T-helper 1 cell treated with Interleukin-12 subunit alpha and Interleukin-12 subunit beta and Interleukin-4 antibody, amounts not matched to agents 30 ng/mL and 1 ng/mL, for 36 hours (primary cell): ENCODE results near the gene SIGLEC15. TPM values are rescaled to one million over a fixed set of nuclear protein-coding genes. Genes with fewer than 3 reads are reported as not detected.
"Not testable (repeated sequence)": the region's sequence is repeated elsewhere in the genome, so short reads cannot be mapped to it uniquely, and the experiment has no call there.

Experiments
- intact Hi-C: fragments of 100-400 bp; cut with micrococcal nuclease; formaldehyde crosslinking; loops from one replicate; pipeline ENCODE4 v1.15.1; 2024
- total RNA-seq: library from RNA; stranded (reverse); gene quantifications from 2 replicates; pipeline ENCODE4 v1.2.3, GENCODE V29; 2022

SIGLEC15 gene, protein sequence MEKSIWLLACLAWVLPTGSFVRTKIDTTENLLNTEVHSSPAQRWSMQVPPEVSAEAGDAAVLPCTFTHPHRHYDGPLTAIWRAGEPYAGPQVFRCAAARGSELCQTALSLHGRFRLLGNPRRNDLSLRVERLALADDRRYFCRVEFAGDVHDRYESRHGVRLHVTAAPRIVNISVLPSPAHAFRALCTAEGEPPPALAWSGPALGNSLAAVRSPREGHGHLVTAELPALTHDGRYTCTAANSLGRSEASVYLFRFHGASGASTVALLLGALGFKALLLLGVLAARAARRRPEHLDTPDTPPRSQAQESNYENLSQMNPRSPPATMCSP
- total RNA-seq = not detected in 2 replicates

- intact Hi-C loops = no loop called here
Observed at GRCh38 chr18:45825258-45826044, at the start of gene SIGLEC15. Gene SIGLEC15, plus strand, starts transcription at chr18:45825675. Its CDS starts 54 bp downstream, at chr18:45825729.

DNA sequence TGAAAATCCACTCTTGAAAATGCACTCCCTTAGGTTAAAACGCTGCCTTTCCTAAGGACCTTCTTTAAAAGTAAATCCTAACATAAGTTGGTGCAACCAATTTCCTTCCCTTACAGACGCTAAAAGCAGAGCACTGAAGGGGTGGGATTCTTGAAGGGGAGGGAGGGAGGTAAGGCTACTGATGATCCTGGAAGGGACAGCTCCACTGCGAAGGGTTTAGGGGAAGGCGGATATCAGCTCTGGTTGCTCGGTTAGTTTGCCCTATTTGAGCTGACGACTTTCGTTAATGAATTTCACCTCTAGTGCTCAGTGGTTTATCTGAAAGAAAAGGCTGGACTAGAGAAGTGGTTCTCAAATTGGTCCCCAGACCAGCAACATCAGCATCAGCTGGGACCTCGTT lies 49.7 kb upstream of the SIGLEC15 start:
- intact Hi-C loops = no loop called here

GRCh38 chr18:45777393-45777792 lies 48.1 kb upstream of the SIGLEC15 start:
- intact Hi-C loops = no loop called here

- intact Hi-C loops = no loop called here
Observed at GRCh38 chr18:45780568-45780967, 44.9 kb upstream of the SIGLEC15 start.

GRCh38 chr18:45782662-45783061 lies 42.8 kb upstream of the SIGLEC15 start:
- intact Hi-C loops = no loop called here

DNA sequence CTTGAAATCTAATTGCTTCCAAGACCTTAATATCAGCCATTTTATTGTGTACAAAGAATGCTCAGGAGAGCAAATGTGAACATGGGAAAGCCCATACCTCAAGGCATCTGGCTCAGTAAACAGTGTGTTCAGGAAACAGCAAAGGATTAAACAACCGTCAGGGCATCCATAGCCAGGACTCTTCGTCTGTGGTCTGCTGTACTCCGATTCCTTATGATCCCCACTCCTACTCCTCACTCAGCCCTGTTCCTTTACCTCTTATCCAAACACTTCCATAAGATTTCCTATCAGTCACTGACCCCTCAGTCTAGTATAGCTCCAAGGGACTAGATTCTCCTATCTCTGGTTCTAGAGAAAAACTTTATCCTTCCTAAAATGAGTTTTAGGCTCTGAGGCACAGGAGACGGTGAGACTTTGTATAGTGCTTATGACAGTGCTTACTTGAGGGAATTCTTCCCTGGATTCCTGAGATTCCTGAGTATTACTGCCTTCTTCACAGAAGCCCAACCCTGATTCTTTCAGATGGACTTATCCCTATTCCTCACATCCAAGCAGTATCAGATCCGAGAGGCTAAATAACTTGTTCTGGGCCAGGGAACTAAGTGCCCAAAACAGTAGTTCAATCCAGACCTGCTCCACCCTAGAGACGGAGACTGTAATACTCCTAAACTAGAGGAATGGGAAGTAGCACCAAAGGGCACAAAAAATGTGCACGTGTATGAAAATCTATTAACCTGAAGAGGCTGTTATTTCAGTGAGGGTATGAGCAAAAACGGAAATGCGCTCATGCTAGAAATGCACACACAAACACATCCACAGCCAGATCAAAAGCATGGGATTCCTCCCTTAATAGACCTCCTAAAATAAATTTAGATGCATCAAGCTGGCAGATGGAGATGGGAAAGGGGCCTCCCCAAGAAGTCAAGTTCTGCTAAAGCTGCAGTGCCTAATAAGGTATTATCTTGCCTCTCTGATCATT lies 42.1 kb upstream of the SIGLEC15 start:
- intact Hi-C loops = no loop called here

DNA sequence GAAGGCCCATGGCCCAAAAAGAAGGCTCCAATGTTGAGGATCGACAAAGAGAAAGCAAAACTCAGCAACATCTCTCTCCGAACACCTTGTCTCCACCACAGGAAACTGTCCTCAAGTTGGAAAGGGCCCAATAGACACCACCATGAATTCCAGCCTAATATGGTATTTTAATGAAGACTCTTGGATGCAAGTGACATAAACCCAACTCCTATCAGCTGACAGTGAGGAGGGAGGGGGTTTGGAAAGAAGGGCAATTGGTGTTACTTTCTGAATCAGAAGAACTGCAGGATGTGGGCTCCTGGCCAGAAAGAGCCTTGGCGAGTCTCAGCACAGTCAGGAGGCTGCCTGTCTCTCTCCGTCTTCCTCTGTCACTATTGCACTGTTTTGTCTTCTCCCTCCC lies 40.3 kb upstream of the SIGLEC15 start:
- intact Hi-C loops = no loop called here

- intact Hi-C loops = no loop called here
Observed at GRCh38 chr18:45786941-45787340, 38.5 kb upstream of the SIGLEC15 start.

DNA sequence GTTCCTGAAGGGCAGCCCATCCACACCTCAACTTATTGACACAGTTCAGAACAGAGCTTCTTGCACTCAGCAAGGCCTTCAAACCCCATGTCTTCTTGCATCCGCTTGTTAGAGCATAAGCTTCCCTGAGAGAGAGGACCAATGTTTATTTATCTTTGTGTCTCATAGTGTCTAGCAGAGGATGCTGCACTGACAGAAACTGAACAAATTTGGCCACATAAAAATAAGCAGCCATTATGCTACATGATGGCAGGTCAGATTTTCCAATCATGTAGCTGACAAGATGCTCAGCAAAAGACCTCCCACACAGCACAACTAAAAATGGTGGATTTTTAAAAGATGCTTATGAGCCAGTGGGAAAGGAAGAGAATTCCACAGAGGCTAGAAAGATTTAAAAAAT lies 38.1 kb upstream of the SIGLEC15 start:
- intact Hi-C loops = no loop called here

GRCh38 chr18:45788861-45789260 lies 36.6 kb upstream of the SIGLEC15 start:
- intact Hi-C loops = no loop called here

DNA sequence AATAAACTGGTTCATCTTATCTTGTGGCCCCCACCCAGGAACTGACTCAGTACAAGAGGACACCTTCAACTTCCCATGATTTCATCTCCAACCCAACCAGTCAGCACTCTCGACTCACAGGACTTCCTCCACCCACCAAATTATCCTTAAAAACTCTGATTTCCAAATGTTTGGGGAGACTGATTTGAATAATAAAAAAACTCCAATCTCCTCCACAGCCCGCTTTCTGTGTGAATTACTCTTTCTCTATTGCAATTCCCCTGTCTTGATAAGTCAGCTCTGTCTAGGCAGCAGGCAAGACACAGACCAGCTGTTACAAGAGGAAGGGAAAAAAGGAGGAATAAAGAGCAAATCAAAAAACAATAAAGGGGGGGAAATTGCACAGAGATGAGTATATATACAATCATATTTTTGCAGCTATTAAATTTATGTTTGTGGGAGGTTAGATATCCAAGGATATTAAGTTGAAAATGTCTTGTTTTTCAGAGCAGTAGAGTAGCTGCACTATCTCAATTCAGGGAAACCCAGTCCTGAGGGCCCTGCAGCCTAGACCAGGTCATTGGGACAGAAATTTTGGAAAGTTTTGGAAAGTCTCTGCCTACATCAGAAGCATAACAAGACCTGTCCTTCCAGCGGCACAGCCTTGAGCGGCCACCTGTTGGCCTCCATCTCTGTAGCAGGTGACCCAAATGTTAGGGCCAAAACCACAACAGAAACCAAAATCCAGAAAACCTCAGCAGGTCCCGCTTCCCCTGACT lies 32.8 kb upstream of the SIGLEC15 start:
- intact Hi-C loops = no loop called here

- intact Hi-C loops = no loop called here
Observed at GRCh38 chr18:45793264-45793965, 32.1 kb upstream of the SIGLEC15 start.

GRCh38 chr18:45801416-45802004 lies 24.0 kb upstream of the SIGLEC15 start:
- intact Hi-C loops = no loop called here

GRCh38 chr18:45802814-45803492 lies 22.5 kb upstream of the SIGLEC15 start:
- intact Hi-C loops = no loop called here

GRCh38 chr18:45805551-45805950 lies 19.9 kb upstream of the SIGLEC15 start:
- intact Hi-C loops = no loop called here

DNA sequence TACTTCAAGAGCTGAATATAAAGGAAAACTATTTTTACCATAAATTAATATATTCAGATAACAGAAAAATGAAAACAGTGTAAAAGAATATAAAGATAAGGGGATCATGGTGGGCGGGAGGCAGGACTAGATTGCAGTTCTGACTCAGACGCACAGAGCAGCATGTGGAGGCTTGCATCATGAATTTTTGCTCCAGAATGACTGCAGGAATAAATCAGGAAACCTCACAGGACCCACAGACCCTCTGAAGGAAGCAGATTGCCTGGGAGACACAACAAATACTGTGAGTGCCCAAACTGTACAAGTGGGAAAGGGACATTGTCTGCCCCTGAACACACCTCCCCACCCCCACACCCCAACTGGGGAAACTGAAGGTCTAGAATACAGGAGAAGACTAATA lies 19.2 kb upstream of the SIGLEC15 start:
- intact Hi-C loops = no loop called here

- intact Hi-C loops = loop anchor here (1.0 kb wide), 1 partner anchor 142 kb away; no protein-coding TSS in a partner anchor
Observed at GRCh38 chr18:45807144-45807543, 18.3 kb upstream of the SIGLEC15 start.

- intact Hi-C loops = not testable (repeated sequence)
Observed at GRCh38 chr18:45814733-45815132, 10.7 kb upstream of the SIGLEC15 start.

- intact Hi-C loops = no loop called here
Observed at GRCh38 chr18:45817543-45817942, 7.9 kb upstream of the SIGLEC15 start.
